Tibial nerve (tissue), 4 donors: ENCODE results near the gene TBCA.

Source experiments
- EP300 ChIP-seq, 2 donors: sonication (generic); formaldehyde crosslinking; IDR thresholded peaks; one replicate each; pipeline ENCODE4 v1.6.1; 2017; ENCODE audit warnings: antibody characterized with exemption in 2 of 2, mild to moderate bottlenecking in 1 of 2
- POLR2A ChIP-seq, 2 donors: fragments of 450-650 bp; IDR thresholded peaks; one replicate each; pipeline ENCODE4 v1.6.1; 2017; ENCODE audit warnings: antibody characterized with exemption in 2 of 2, mild to moderate bottlenecking in 2 of 2, moderate library complexity in 2 of 2
- TF ChIP-seq, protein P1 (sequence below), 5 experiments: fragments of 200-600 bp in 3 of 5; fragments of 450-650 bp in 2 of 5; sonication (generic) in 3 of 5; IDR thresholded peaks; one replicate each; pipeline ENCODE4 v1.5.1; 2016 to 2019; ENCODE audit warnings: antibody characterized with exemption in 5 of 5, mild to moderate bottlenecking in 3 of 5, moderate library complexity in 2 of 5

DNA sequence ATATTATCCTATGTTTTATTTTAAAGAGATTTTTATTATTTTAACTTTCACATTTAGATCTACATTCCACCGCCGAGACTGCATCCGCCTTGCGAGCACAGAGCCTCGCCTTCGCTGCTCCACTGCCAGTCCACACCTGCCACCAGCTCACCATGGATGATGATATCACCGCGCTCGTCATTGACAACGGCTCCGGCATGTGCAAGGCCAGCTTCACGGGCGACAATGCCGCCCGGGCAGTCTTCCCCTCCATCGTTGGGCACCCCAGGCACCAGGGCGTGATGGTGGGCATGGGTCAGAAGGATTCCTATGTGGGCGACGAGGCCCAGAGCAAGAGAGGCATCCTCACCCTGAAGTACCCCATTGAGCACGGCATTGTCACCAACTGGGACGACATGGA lies 8.6 kb upstream of the TBCA start:
- TF ChIP-seq, protein P1, sequence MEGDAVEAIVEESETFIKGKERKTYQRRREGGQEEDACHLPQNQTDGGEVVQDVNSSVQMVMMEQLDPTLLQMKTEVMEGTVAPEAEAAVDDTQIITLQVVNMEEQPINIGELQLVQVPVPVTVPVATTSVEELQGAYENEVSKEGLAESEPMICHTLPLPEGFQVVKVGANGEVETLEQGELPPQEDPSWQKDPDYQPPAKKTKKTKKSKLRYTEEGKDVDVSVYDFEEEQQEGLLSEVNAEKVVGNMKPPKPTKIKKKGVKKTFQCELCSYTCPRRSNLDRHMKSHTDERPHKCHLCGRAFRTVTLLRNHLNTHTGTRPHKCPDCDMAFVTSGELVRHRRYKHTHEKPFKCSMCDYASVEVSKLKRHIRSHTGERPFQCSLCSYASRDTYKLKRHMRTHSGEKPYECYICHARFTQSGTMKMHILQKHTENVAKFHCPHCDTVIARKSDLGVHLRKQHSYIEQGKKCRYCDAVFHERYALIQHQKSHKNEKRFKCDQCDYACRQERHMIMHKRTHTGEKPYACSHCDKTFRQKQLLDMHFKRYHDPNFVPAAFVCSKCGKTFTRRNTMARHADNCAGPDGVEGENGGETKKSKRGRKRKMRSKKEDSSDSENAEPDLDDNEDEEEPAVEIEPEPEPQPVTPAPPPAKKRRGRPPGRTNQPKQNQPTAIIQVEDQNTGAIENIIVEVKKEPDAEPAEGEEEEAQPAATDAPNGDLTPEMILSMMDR (IDR thresholded peaks at IDR 0.05) = no peak
- TF ChIP-seq EP300 (IDR thresholded peaks at IDR 0.05) = no peak
- no peak for TF ChIP-seq POLR2A (IDR thresholded peaks at IDR 0.05)
